CD4-positive, alpha-beta T cell treated with Interleukin-15 for 4 hours (primary cell): ENCODE data around the gene TGM1.
A peak's percentile ranks its signal among the peaks of the same experiment; 100 is the strongest.

Source experiments
- DNase-seq: peaks from one replicate; pipeline ENCODE4 v3.0.0-alpha.2; 2020; ENCODE audit warnings: low spot score

Gene TGM1

DNA sequence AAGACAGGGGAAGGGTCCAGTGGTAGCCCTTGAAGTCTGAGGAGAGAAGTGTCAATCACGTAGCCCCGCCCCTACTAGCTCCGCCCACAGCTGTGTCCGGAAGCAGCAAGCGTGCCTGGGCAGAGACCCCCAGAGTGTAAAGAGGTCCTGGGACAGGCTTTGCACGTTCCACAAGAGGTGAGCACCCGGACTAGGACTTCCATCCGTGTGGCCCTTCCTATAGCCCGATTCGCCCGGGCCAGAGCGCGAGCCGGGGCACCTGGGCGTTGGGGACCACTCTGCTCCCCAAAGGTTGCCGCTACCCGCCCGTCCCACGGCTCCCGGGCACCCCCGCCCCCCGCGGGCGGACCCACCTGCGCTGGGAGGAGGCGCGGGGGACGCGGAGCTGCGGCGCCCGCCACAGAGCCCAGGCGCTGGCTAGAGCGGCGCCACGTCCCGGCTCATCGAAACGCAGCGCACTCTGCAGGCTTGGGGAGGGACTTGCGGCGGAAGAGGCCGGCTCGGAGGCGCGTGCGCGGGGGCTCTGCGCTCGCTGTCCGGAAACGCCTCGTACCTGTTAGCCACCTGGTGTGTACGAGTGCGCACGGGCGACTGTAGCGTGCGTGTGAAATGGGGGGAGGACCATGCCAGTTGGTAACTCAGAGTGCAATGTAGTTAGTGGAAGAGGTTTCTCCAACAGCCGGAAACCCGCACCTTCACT lies 8.3 kb upstream of the TGM1 start, which contains the start of gene RABGGTA:
Gene RABGGTA, minus strand, starts transcription at position 464 of the 700 bp plus-strand sequence. CDS start 482 bp downstream, outside the sequence.
- peak; percentile 93 for DNase-seq

DNA sequence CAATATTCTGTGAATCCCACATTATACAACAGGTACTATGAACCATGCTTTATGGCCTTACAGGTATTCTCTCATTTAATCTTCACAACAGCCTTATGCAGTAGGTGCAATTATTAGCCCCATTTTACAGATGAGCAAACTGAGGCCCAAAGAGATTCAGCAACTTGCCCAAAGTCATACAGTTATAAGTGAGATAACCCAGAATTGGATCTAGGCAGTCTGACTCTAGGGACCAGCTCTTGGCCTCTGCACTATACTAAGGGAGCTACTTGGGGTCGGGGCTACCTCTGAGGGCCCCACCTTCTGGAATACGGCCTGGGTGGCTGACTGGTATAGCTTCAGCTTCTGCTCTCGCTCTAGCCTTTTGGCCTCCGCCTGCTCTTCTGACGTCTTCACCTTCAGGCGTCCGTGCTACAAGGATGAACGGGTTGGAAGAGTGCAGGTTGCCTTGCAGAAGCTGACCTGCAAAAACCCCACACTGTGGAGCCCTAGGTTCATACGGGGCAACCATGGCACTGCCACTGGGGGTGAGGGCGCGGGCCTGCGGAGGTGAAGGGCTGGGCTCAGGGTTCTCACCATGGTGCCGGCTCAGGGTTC lies 7.7 kb upstream of the TGM1 start:
- DNase-seq = no peak

DNA sequence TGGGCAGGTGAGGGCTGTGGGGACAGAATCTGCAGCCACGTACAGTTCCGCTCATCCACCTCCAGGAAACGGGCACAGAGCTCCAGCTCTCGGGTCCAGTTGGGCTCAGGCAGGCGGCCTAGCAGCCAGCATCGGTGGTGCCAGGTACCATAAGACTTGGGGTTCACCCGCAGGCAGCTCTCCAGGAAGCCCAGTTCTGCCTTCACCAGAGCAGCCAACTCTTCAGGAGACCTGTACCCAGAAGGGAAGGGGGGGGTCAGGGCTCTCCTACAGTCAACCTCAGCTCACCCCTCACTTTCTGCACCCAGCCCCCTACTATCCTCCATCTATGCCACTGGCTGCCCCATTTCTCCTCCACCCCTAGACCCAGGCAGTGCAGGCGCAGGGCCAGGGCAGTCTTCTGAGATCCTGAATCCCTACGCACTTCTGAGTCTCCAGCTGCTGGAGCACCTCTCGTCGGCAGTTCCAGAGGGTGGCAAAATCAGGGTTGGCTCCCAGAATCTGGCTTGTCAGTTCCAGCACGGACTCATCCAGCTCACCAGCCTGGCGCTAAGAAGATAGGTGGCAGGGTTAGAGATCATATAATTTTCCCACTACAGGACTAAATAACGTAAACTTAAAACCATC lies 7.0 kb upstream of the TGM1 start:
- no peak for DNase-seq

DNA sequence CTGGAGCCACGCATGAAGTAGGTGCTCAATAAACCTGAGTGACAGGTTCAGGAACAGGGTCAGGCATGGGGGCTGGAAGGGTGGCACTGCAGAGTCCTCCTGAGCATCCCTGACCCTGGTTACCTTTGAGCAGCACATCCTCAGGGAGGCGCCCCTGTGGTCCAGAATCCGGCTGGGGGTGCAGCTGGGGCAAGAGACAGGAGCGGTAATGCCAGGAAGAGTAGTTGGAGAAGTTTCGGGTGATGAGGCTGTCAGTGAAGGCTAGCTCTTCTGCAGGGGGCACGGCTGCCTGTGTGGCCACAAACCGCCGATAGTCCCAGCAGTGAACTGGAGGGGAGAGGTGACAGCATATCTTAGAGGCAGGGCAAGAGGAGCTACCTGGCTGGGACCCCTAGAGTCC lies 6.4 kb upstream of the TGM1 start:
- DNase-seq = no peak

DNA sequence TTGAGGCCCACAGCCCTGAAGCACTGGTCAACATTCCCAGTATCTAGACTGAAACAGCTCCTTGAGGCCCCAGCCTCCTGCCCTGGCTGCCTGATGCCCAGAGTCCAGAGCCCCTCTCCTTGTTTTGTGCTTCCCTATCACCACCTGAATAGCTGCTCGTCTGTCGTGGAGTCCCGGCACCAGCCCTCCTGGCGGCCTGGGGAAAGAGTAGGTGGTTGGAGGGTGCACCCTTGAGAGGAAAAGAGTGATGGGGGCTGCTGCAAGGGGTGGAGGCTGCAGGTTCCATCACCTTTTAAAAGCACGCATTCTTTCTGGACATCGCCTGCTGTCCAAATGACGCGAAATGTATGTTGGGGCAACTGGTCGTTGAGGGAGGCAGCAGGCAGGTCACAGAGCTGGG lies 5.2 kb upstream of the TGM1 start:
- no peak for DNase-seq

DNA sequence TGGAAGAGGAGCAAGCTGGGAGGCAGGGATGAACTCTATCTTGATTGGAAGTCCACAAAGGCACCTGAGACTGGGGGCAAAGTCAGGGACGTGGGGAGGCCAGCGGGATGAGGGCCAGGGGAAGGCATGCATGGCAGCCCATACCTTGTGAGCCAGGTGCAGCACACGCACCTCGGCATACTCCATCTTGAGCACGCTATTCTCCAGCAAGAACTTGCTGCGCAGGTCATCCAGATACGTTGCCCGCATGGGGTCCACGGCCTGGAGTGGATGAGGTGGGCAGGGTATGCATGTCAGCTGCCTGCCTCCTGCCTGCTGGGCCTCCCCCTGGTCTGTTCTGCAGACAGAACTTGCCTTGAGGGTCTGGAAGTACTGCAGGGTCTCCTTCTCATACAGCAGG lies 4.5 kb upstream of the TGM1 start:
- no peak for DNase-seq

DNA sequence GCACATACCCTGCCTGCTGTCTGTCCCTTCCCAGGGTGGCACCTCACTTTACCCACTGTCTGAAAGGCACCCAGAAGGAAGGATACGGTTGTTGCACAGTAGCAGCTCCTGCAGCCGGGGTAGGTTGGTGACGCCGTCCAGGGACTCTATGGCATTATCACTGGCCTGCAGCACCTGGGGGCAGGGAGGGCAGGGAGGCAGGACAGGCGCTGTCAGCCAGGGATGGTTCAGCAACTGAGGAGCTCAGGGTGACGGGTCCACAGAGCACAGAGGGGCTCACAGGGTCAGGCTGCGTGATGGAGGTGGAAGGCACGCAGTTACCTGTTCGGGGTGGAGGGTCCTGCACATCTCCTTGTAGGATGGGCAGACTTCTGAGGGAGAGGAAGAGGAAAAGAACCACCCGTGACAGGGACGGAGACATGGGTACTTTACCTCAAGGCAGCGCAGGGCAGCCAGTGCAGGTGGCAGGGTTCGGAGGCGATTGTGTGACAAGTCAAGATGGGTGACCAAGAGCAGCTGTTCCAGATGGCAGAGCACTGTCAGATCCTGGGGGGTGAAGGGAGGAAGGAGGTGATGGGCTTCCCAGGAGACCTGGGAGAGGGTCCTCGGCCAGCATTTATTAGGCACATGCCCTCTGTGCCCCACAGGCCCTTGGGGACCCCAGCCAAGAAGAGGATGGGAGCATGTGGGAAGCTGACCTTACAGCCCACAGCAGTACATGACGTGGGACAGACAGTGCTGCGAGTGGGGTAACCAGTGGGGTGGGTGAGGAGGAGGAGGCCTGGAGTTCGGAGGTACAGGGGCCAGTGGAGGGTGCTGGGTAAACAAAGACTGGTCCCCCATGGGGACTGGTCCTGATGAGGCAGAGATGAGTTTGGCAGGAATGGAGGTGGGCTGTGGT lies 3.6 kb upstream of the TGM1 start:
- DNase-seq = no peak

DNA sequence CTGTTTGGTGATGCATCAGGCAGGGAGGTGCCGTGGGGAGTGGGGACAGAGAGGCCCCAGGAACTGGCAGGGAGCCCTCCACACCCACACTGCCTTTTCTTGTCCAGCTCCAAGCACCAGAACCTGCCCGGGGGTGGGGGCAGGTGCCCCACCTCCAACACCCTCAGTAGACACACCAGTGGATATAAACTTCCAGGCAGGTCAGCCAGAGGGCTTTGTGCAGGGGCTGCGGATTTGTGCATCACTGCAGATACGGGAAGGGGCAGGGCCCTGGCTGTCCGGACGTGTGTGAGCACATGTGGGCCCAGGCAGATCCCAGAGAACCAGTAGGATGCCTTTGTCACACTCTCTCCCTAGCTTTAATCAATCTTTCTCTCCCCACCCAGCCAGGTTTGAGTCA lies 1.3 kb upstream of the TGM1 start:
- DNase-seq = no peak

DNA sequence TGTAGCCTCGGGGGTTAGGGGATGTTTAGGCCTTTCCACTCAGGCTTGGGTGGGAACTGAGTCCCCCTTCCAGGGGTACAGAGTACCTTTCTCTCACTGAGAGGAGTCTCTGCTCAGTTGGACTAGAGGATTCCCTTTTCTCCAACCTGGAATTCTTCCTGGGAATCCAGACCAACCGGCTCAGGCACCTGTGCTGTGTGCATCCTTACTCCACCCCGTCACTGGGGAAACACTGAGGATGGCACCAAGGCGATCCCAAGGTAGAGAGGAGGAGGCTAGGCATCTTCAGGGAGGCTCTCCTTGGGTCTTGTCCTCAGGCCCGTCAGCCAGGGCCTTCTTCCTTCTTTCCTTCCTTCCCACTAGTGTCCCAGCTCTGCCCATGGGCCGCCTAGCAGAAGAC lies 871 bp upstream of the TGM1 start:
- no peak for DNase-seq

DNA sequence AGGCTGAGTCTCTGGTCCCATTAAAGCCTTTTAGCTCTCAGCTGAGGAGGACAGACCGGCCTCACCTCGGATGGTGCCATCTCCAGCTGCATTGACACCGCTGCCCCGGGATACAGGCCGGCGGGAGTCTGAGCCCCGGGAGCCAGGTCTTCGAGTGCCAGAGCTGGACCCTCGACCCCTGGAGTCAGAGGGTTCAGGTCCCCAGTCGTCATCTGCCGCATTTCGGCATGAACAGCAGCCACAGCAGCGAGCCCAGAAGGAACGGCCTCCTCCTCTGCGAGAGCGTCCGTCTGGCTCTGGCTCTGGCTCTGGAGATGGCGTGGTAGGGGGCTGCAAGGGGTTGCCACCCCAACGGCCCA lies 1.0 kb downstream of the TGM1 start:
- DNase-seq = no peak

DNA sequence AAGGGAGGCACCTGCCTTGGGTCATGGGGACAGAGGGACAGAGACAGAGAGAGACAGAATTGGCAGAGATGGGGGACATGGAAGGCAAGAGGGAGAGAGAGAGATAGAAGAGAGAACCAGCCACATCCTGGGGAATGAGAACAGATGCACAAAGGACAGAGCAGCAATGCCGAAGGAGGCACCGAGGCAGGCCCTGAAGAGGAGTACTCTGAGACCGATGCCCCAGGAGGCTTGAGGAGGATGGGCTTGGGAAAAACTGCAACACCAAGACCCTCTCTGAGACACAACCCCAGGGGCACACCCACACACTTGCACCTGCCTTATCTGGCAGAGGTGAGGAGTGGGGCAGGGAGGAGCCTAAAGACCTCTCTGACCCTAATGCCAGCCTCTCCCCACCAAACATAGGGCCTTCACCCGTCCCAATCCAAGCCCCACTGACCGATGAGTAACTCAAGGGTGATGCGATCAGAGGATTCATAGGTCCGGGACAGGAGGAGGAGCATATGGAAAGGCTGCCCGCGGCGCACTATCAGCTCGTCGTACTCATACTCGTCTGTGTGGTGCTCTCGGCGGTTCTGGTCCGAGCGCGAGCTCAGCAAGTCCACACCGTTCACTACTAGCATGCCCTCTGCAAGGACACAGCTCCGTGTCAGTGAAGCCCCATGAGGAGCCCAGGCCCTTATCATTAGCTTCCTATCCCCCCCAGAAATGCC lies 1.6 kb downstream of the TGM1 start:
- no peak for DNase-seq

DNA sequence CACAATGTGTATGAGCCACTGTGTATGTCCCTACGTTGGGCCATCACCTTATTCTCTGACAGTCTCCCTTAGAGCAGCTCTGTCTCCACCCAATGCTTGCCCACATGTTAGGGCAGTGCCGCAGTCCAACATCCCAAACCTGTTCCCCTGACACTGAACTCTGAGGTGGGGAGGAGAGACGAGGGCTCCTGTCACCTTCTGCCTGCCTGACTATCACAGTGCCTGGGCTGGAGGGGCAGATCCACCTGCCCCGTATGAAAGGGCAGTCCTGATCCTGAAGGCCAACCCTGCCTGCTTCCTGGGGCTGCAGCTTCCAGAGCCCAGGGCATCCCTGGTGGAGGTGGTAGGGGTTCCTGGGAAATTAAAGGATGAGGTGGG lies 2.2 kb downstream of the TGM1 start:
- no peak for DNase-seq

DNA sequence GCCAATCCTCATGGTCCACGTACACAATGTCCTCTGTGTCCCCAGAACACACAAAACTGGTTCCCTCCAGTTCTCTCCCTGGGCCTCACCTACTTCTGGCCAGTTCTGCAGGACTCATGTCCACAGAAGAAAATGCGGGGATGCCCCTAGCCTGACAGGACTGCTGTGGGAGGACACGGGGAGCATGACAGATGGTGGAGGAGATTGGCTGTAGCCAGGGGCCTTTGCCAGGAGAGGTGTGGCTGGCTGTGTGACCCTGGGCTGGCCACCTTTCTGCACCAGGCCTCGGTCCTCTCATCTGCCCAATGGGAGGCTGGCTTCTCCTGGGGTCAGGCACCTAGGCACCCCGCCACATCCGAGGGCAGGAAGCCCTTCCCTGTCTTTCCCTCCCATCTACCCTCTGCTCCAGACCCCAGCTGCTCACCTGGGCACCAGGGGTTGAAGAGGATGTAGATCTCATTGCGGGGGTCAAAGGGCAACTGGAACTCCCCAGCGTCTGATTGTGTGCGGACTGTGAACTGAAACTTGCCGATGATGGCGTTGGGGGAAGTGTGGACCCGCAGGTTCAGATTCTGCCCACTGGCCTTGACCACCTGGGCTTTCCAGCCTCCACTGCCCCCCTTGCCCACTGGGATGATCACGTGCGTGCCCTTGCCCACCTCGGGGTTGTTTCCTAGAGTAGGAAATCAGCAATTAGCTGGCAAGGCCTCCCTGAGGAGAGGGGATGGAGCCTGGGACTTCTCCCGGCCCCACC lies 2.8 kb downstream of the TGM1 start:
- no peak for DNase-seq

DNA sequence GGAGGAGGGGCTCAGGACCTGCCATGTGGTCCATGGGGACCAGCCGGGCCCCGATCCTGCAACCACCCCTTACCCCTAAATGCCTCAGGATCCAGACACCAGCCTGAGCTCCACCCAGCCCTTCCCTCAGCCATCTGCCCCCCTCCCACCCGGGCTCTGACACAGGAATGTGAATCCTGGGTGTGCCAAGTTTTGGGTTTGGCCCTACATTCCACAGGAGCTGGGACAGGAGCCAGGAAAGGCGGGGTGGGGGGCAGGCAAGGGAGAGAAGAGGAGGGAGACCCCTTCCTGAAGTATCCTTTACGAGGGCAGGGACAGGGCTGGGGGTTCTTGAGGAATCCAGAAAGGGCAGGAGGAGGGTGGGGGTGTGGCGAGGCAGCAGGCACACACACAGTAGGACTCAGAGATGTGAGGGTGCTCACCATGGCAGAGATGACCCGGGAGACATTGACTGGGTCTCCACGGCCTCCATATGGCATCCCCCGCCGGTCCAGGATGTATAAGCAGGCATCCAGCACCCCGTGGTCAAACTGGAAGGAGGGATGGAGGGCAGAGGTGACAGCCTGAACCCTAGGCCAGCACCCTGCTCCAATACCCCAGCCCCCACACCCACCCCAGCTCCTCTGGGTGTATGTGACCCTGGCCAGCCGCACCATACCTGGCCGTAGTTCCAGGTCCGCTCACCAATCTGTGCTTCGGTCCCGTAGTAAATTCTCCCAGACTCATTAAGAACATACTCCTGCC lies 3.5 kb downstream of the TGM1 start:
- no peak for DNase-seq

DNA sequence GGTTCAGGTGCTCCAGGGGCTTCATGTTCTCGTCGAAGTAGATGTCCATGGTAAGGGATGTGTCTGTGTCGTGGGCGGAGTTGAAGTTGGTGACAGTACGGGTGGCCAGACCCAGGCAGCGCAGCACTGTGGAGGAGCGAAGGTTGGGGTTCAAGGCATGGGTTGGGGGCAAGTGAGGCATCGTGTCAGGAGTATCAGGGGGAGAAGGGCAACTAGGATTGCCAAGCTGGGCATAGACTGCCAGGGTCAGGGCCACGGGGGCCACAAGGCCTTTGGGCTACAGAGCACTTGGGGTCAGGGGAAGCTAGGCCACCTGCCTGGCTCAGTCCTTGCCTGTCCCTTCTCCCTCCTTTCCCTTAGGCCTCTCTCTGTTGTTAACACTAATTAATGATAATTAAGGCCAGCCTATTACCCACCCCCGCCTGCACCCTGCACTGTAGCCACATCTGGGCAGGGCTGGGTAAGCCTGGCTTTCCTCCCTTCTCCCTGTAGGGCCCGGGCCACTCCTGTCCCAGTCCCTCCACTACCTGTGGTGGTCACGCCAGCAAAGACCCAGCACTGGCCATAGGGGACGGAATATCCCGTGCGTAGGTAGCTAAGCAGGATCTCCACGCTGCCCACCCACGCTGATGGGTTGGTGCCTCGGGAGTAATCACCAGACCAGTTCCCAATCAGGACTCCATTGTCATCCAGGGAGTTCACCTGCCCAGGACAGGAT lies 4.3 kb downstream of the TGM1 start:
- no peak for DNase-seq

DNA sequence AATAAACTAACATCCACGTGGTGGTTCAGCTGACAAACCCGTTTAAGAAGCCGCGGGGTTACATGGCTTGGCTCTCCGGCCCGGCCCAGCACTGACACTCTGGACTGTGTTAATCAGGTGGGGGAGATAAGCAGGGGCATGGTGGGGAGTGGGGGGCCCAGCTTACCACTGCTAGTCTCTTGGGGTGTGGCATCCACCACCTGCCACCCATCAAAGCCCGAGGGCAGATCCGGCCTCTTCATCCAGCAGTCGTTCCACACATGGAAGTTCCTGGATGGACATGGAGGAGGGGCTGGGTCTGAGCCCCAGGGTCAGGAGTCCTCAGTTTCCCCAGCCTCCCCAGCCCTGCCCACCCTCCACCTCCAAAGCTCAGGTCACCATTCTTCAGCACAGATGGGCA lies 4.9 kb downstream of the TGM1 start:
- no peak for DNase-seq

DNA sequence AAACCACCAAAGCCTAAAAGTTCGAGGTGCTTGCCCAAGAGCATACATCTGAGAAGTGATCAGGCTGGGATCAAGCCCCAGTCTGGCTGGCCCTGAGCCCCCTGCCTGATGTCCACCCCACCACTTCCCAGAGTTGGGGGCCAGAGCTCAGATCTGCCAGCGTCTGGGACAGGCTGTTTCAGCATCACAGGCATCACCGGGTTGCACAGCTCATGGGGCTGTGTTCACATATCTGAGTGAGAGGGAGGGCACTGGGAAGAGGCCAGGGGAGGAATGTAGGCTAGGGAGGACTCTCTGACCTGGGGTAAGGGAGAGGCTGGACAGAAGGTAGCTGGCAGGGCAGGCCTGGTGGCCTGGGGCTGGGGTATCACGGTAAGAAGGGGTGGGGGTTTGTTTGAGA lies 6.0 kb downstream of the TGM1 start:
- DNase-seq = no peak

DNA sequence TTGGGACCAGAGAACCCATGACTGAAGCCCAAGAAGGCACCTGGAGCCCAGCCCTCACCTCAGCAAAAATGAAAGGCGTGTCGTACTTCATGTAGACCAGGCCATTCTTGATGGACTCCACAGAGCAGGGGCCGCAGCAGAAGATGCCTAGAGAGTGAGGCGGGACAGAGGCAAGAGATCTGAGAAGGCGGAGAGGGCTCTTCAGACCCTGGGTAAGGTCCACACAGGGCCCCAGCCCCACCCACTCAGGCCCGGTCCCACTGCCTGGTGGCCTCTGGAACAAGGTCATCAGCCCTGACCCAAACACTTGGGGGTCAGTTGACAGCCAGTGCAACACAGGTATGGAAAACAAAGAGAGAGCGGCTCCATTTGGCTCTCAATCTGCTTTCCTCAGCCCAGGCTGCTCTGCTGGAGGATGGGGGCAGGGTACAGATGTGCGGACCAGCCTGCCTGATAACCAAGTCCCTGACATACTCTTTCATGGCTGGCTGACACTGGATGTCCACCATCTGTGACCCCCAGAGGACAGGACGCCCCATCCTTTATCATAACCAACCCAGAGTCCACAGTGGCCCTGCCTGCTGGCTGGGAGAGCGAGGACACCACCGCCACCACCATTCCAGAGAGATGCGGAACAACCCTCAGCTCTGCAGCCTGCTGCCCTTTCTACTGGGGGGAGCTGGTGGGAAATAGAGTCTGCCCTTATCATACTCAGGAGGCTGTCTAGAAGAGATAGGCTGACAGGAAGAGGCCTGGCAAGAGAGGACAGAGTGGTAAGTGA lies 6.9 kb downstream of the TGM1 start:
- no peak for DNase-seq

DNA sequence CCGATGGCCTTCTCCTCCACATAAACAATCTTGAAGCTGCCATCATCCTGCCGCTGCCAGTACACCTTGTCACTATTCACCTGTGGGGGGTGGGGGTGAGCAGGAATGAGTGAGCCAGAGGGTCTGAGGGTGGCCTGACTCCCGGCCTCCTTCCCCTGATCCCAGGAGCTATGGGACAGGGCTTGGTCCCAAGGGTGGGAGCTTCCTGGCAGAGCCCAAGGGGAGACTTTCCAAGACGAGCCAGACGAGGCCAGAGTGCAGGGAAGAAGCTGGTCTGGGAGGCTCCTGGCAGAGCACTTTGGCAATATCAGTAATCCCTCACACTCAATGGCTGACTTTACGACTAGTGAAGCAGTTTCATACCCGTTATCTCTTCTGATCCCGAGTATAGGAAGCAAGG lies 7.5 kb downstream of the TGM1 start:
- no peak for DNase-seq
